Spinal cord (tissue), 10 donors: ENCODE measurements around the gene ABCG1. TPM values are rescaled to one million over a fixed set of nuclear protein-coding genes. Genes with fewer than 3 reads are reported as not detected.

ENCODE experiments used
- DNase-seq, 6 donors: peaks; one replicate each; pipeline versions ENCODE4 v3.0.0 to v3.0.0-alpha.2; 2013 to 2015; ENCODE audit warnings: low spot score in 6 of 6, low read depth in 4 of 6
- H3K27ac ChIP-seq: one replicate; pipeline ENCODE4 v1.5.1; 2013; ENCODE audit warnings: low read depth, low read length, control low read depth
- H3K27me3 ChIP-seq: one replicate; pipeline ENCODE4 v1.6.1; 2013; ENCODE audit warnings: low read length; ENCODE audit not compliant: control insufficient read depth, insufficient read depth
- H3K36me3 ChIP-seq: one replicate; pipeline ENCODE4 v1.6.1; 2013; ENCODE audit warnings: low read length; ENCODE audit not compliant: control insufficient read depth, insufficient read depth
- H3K4me1 ChIP-seq: one replicate; pipeline ENCODE4 v1.6.1; 2013; ENCODE audit warnings: low read length; ENCODE audit not compliant: control insufficient read depth, insufficient read depth
- H3K4me3 ChIP-seq: one replicate; pipeline ENCODE4 v1.5.1; 2013; ENCODE audit warnings: low read depth, low read length, control low read depth
- H3K9me3 ChIP-seq: one replicate; pipeline ENCODE4 v1.6.1; 2013; ENCODE audit warnings: low read length; ENCODE audit not compliant: control insufficient read depth, insufficient read depth
- WGBS: methylation state at CpG from one replicate; pipeline ENCODE4 v1.1.5; 2013; ENCODE audit warnings: missing lambda C conversion rate; ENCODE audit not compliant: insufficient coverage; 5-methylcytosine and 5-hydroxymethylcytosine counted together
- polyA plus RNA-seq, 2 donors: library from polyadenylated mRNA; unstranded; fragments of 120-200 nt; gene quantifications; one replicate each; pipeline ENCODE4 v1.2.1, GENCODE V29; 2013; ENCODE audit not compliant: insufficient read length in 2 of 2
- total RNA-seq, 2 donors: library from RNA; depleted of rRNA in 1 of 2; stranded (reverse); fragments of 120-200 nt in 1 of 2; fragments of >200 nt in 1 of 2; gene quantifications; one replicate each; pipeline versions ENCODE4 v1.2.3 to v1.2.4, GENCODE V29; 2013 to 2014
- donor health status: healthy.

The ABCG1 gene
- total and polyA plus RNA-seq, 4 donors: 16.0 to 23.4 (median 19.3) TPM

DNA sequence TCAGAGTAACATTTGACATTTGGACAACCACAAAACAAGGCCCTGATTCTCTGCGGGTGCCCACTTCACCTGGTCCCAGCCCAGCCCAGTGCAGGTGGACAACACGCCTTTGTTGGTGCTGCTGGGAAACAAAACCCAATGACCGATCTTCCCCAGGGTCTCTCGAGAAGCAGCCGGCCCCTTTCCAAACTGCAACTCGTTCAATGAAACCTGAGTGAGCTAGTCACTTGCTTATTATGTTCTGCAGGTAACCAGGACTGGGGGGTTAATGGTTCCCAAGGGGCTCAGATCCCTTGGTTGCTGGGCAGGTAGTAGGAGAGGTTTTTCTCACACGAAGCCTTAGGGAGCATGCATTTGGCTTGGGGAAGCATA is 42.9 kb downstream of the ABCG1 start:
- WGBS: 63% methylated on average over 7 of the region's 7 CpGs
- H3K27me3 ChIP-seq: no peaks in the 10 kb centered on the region
- H3K4me1 ChIP-seq: peaks cover 54% of the 10 kb centered on the region
- H3K27ac ChIP-seq: no peak overlapping the region
- peaks cover 6% of the 10 kb centered on the region for H3K36me3 ChIP-seq
- H3K9me3 ChIP-seq: no peaks in the 10 kb centered on the region
- H3K4me3 ChIP-seq: no peak overlapping the region
- no peak for DNase-seq

- Histone ChIP-seq H3K36me3 (peaks cover 6% of the 10 kb centered on the region), H3K4me1 (peaks cover 48% of the 10 kb centered on the region), H3K4me3 (no peak overlapping the region), H3K27me3 (no peaks in the 10 kb centered on the region), H3K9me3 (no peaks in the 10 kb centered on the region), H3K27ac (no peak overlapping the region)
- no peak for DNase-seq
- 79% methylated on average over 11 of the region's 11 CpGs for WGBS
Measured at GRCh38 chr21:42262831-42263231, 43.9 kb downstream of the ABCG1 start.

GRCh38 chr21:42263591-42264131 is 44.7 kb downstream of the ABCG1 start:
- no peaks in the 10 kb centered on the region for H3K9me3 ChIP-seq
- H3K36me3 ChIP-seq: peaks cover 6% of the 10 kb centered on the region
- no peak for DNase-seq
- H3K4me3 ChIP-seq: no peak overlapping the region
- 71% methylated on average over 17 of the region's 18 CpGs for WGBS
- H3K27ac ChIP-seq: no peak overlapping the region
- no peaks in the 10 kb centered on the region for H3K27me3 ChIP-seq
- H3K4me1 ChIP-seq: peaks cover 52% of the 10 kb centered on the region

GRCh38 chr21:42264245-42265195 is 45.6 kb downstream of the ABCG1 start:
- 78% methylated on average over 12 of the region's 13 CpGs for WGBS
- no peak for DNase-seq
- no peaks in the 10 kb centered on the region for H3K9me3 ChIP-seq
- no peaks in the 10 kb centered on the region for H3K27me3 ChIP-seq
- no peak overlapping the region for H3K27ac ChIP-seq
- H3K36me3 ChIP-seq: peaks cover 6% of the 10 kb centered on the region
- peaks cover 52% of the 10 kb centered on the region for H3K4me1 ChIP-seq
- H3K4me3 ChIP-seq: no peak overlapping the region

DNA sequence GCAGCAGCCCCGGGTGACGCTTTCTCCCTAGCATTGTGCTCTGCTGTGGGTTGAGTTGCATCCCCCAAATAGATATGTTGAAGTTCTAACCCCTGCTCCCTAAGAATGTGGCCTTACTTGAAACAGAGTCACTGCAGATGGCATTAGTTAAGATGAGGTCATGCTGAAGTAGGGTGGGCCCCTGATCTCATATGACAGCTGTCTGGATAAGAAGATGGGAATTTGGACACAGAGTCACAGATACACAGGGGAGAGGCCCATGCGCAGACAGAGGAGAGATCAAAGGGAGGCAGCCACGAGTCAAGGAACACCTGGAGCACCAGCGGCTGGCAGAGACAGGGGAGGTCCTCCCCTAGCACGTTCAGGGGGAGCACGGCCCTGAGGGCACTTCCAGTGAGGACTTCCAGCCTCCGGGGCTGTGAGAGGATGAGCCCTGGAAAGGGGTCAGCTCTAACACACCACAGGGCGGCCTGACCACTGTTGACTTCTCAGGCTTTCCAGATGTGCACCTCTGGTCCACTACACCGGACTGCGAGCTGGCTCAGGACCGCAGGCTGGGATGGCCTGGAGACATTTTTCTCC is 46.4 kb downstream of the ABCG1 start:
- 86% methylated on average over 10 of the region's 12 CpGs for WGBS
- Histone ChIP-seq H3K27me3 (no peaks in the 10 kb centered on the region), H3K36me3 (peaks cover 6% of the 10 kb centered on the region), H3K9me3 (no peaks in the 10 kb centered on the region), H3K4me1 (peaks cover 46% of the 10 kb centered on the region), H3K4me3 (no peak overlapping the region), H3K27ac (no peak overlapping the region)
- DNase-seq: no peak

DNA sequence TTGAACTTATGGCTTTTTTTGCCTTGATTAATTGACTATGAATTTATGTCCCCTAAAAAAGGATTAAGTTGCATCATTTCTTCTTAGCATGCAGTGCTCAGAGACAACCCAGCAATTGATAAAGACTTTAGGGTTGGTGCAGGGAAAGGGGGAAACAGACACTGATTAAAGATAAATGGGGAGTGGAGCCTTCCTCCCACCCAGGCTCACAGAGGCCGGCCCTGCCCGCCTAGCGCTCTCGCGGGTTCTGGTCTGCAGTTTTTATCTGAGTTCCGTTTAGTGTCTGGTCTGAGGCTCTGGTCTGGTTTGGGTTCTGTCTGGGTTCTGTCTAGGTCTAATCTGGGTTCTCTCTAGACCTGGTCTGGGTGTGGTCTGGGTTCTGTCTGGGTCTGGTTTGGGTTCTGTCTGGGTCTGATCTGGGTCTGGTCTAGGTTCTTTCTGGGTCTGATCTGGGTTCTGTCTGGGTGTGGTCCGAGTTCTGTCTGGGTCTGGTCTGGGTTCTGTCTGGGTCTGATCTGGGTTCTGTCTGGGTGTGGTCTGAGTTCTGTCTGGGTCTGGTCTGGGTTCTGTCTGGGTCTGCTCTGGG is 48.1 kb downstream of the ABCG1 start:
- H3K27ac ChIP-seq: no peak overlapping the region

GRCh38 chr21:42269386-42269785 is 50.4 kb downstream of the ABCG1 start:
- no peak for DNase-seq
- H3K27ac ChIP-seq: no peak overlapping the region
- H3K4me1 ChIP-seq: peaks cover 17% of the 10 kb centered on the region
- no peaks in the 10 kb centered on the region for H3K9me3 ChIP-seq
- WGBS: 80% methylated on average over 10 of the region's 10 CpGs
- H3K4me3 ChIP-seq: no peak overlapping the region
- peaks cover 27% of the 10 kb centered on the region for H3K36me3 ChIP-seq
- H3K27me3 ChIP-seq: no peaks in the 10 kb centered on the region

More for the DNA sequence above, 48.1 kb downstream of the ABCG1 start:
- WGBS: 67% methylated on average over 3 of the region's 7 CpGs
- H3K27me3 ChIP-seq: no peaks in the 10 kb centered on the region
- H3K4me1 ChIP-seq: peaks cover 34% of the 10 kb centered on the region
- peaks cover 6% of the 10 kb centered on the region for H3K36me3 ChIP-seq
- no peak for DNase-seq
- no peaks in the 10 kb centered on the region for H3K9me3 ChIP-seq
- no peak overlapping the region for H3K4me3 ChIP-seq

DNA sequence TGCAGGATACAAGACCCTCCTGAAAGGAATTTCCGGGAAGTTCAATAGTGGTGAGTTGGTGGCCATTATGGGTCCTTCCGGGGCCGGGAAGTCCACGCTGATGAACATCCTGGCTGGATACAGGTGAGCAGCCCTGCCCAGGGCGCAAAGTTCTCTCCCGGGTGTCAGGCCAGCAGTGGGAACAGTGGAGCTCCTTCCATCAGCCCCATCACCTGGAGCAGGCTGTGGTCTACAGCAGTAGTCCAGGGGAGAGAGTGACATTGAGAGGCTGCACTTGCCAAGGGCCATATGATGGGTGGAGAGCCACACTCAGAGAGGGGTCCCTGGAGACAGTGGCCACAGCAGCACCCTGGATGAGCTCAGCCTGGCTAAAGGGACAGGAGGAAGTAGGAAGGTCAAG is 52.1 kb downstream of the ABCG1 start:
- no peaks in the 10 kb centered on the region for H3K27me3 ChIP-seq
- 96% methylated on average over 5 of the region's 6 CpGs for WGBS
- H3K9me3 ChIP-seq: no peaks in the 10 kb centered on the region
- H3K4me1 ChIP-seq: peaks cover 22% of the 10 kb centered on the region
- H3K36me3 ChIP-seq: peaks cover 27% of the 10 kb centered on the region
- no peak overlapping the region for H3K4me3 ChIP-seq
- H3K27ac ChIP-seq: no peak overlapping the region
- DNase-seq: no peak

DNA sequence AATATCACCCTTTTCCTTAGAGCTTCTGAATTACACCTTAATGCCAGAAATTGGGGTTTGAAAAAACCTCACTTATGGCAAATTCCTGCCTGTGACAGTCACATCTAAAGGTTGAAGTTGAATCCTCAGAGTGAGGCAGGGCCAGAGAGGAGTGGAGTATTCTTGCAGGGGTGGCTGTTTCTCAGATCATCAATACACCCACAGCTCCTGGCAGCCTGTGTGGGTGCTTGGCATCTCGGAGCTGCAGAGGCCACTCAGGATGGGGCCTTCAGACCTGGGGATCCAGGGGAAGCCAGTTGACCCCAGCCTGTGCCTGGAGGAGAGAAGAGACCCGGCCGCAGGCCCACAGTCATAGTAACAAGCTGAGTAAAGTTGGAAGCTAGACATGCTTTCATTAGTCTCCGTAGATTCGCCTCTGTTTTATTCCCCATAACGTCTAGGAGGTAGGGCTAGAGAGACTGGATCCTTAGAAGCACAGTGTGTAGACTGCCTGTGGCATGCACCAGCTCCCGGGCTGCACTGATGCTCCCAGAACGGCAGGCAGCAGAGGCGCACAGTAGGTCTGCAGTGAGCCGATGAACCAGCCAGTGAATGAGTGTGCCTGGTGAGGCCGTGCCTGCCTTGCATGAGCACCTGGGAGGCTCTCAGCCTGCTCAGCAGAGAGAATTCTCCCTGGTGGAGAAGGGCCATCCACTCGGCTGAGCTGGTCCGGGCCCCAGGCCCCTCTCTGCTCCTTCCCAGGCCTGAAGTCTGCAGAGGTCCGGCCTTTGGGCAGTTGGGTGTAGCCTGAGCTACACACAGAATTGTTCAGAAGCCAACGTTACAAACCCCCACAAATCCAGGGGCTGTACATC is 53.4 kb downstream of the ABCG1 start:
- no peaks in the 10 kb centered on the region for H3K9me3 ChIP-seq
- H3K36me3 ChIP-seq: peaks cover 35% of the 10 kb centered on the region
- H3K27ac ChIP-seq: no peak overlapping the region
- WGBS: 81% methylated on average over 12 of the region's 15 CpGs
- H3K27me3 ChIP-seq: no peaks in the 10 kb centered on the region
- no peak for DNase-seq
- no peak overlapping the region for H3K4me3 ChIP-seq
- peaks cover 32% of the 10 kb centered on the region for H3K4me1 ChIP-seq
